GM21367 (cell line): Measurements from ENCODE around the gene CDH23.

ENCODE experiments used
- ATAC-seq: cut with Tn5 transposase; IDR thresholded peaks from one replicate; pipeline ENCODE4 v1.9.1; 2021; ENCODE audit not compliant: unreplicated experiment

Gene CDH23

GRCh38 chr10:71462062-71462935, 65.6 kb downstream of the CDH23 start:
- no peak for ATAC-seq

- no peak for ATAC-seq
These were observed 66.4 kb downstream of the CDH23 start for GRCh38 chr10:71463111-71463510.

- ATAC-seq, result no peak
These were observed 69.0 kb downstream of the CDH23 start for GRCh38 chr10:71465551-71466252.

GRCh38 chr10:71466330-71466729, 69.6 kb downstream of the CDH23 start:
- no peak for ATAC-seq

- no peak for ATAC-seq
These were observed 70.4 kb downstream of the CDH23 start for GRCh38 chr10:71467161-71467560.

GRCh38 chr10:71467569-71468362, 71.0 kb downstream of the CDH23 start:
- ATAC-seq, result no peak

GRCh38 chr10:71468363-71469094, 71.8 kb downstream of the CDH23 start:
- ATAC-seq, result no peak

- ATAC-seq, result no peak
These were observed 74.3 kb downstream of the CDH23 start for GRCh38 chr10:71471006-71471405.

- ATAC-seq, result no peak
These were observed 75.2 kb downstream of the CDH23 start for GRCh38 chr10:71471957-71472365.

GRCh38 chr10:71472466-71472865, 75.7 kb downstream of the CDH23 start:
- no peak for ATAC-seq

GRCh38 chr10:71472912-71473311, 76.2 kb downstream of the CDH23 start:
- no peak for ATAC-seq

- ATAC-seq, result no peak
These were observed 77.2 kb downstream of the CDH23 start for GRCh38 chr10:71473671-71474599.

GRCh38 chr10:71474702-71475242, 78.1 kb downstream of the CDH23 start:
- ATAC-seq, result no peak

GRCh38 chr10:71475243-71475871, 78.6 kb downstream of the CDH23 start:
- ATAC-seq, result no peak

- ATAC-seq, result no peak
These were observed 79.7 kb downstream of the CDH23 start for GRCh38 chr10:71476228-71477011.

- ATAC-seq, result no peak
These were observed 81.5 kb downstream of the CDH23 start for GRCh38 chr10:71478173-71478572.

- no peak for ATAC-seq
These were observed 82.2 kb downstream of the CDH23 start for GRCh38 chr10:71478813-71479365.

- ATAC-seq, result no peak
These were observed 83.1 kb downstream of the CDH23 start for GRCh38 chr10:71479831-71480230.
